ENCODE results near the gene C3orf52.

- TF ChIP-seq CTCF (IDR thresholded peaks at IDR 0.05) (no peak), EZH2 (IDR thresholded peaks at IDR 0.05; ENCODE audit: borderline replicate concordance, insufficient read depth, low read depth, low read length, poor library complexity, severe bottlenecking) (no peak)
Observed at GRCh38 chr3:112093180-112093522, 7.0 kb downstream of the C3orf52 start.

Measured in B cell (primary cell).